ENCODE data around the gene FAM81A. TPM values are rescaled to one million over a fixed set of nuclear protein-coding genes. Genes with fewer than 3 reads are reported as not detected.

The FAM81A gene
- total and polyA plus RNA-seq, 12 donors: 1.3 to 10.1 (median 3.6) TPM

DNA sequence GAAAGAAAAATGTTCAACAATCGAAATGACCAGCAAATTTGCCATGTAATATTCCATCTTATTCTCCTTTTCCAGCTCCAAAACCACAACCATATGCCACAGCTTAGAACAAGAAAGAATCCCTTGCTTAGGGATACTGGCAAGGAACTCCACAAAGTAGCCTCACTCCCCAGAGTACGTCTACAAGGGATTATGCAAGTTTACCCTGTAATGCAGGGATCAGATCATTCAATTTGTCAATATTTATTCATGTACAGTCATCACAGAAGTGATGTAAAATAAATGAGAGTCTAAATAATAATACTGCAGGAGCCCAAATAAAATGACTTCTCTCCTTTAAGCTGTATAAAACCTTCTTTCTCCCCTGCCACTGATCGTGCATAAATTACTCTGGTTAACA lies 41.8 kb upstream of the FAM81A start:
- no peak overlapping the region for H3K4me3 ChIP-seq
- TF ChIP-seq, protein P1, sequence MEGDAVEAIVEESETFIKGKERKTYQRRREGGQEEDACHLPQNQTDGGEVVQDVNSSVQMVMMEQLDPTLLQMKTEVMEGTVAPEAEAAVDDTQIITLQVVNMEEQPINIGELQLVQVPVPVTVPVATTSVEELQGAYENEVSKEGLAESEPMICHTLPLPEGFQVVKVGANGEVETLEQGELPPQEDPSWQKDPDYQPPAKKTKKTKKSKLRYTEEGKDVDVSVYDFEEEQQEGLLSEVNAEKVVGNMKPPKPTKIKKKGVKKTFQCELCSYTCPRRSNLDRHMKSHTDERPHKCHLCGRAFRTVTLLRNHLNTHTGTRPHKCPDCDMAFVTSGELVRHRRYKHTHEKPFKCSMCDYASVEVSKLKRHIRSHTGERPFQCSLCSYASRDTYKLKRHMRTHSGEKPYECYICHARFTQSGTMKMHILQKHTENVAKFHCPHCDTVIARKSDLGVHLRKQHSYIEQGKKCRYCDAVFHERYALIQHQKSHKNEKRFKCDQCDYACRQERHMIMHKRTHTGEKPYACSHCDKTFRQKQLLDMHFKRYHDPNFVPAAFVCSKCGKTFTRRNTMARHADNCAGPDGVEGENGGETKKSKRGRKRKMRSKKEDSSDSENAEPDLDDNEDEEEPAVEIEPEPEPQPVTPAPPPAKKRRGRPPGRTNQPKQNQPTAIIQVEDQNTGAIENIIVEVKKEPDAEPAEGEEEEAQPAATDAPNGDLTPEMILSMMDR (IDR thresholded peaks at IDR 0.05): no peak
- 71 to 79% methylated on average over 3 of the region's 3 CpGs for WGBS, 2 donors
- H3K4me1 ChIP-seq: peaks cover 0 to 35% (median 5%) of the 10 kb centered on the region in 9 donors
- DNase-seq: no peak
- no peaks in the 10 kb centered on the region for H3K27me3 ChIP-seq
- no peaks in the 10 kb centered on the region for H3K9me3 ChIP-seq
- ATAC-seq: no peak
- no peaks in the 10 kb centered on the region for H3K36me3 ChIP-seq
- no peak overlapping the region for H3K27ac ChIP-seq
- intact Hi-C loops (cut with DNase I): loop anchor here in 1 of 10 donors (10.0 kb wide), 1 partner anchor 79 kb away; no protein-coding TSS in a partner anchor

DNA sequence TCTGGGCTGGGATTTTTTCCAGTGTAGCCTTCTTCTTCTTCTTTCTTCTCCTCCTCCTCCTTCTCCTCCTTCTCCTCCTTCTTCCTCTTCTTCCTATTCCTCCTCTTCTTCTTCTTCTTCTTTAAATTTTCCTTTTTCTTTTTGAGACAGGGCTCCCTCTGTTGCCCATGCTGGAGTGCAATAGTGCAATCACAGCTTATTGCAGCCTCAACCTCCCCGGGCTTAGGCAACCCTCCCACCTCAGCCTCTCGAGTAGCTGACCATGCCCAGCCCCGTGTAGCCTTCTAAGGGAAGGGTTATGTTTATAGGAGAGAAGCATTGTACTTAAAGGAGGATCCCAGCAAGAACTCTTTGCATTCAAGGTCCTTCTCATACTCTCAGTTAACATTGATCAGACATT lies 41.3 kb upstream of the FAM81A start:
- Histone ChIP-seq H3K9me3 (no peaks in the 10 kb centered on the region), H3K36me3 (no peaks in the 10 kb centered on the region), H3K4me3 (no peak overlapping the region), H3K27ac (no peak overlapping the region), H3K4me1 (peaks cover 0 to 37% (median 5%) of the 10 kb centered on the region in 9 donors), H3K27me3 (no peaks in the 10 kb centered on the region)
- no peak for DNase-seq
- no peak for ATAC-seq
- intact Hi-C loops (cut with DNase I): loop anchor here in 1 of 10 donors (10.0 kb wide), 1 partner anchor 78 kb away; no protein-coding TSS in a partner anchor
- WGBS, 2 donors: 57 to 58% methylated on average over 3 of the region's 3 CpGs
- TF ChIP-seq, protein P1 (IDR thresholded peaks at IDR 0.05): no peak

DNA sequence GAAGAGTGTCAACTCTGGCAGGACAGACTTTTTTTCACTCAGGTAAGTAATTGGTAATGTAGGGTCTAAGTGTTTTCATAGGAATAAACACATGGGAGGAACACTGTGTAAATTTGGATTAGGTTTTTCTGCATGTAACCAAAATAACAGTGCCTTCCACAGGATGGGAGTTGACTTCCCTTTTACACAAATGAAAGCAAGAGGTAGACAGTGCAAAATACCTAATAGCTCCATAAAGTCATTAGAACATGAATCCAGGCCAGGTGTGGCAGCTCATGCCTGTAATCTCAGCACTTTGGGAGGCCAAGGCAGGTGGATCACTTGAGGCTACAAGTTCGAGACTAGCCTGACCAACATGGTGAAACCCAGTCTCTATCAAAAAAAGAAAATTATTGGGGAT lies 39.8 kb upstream of the FAM81A start:
- no peak for DNase-seq
- intact Hi-C loops (cut with DNase I): loop anchor here in 1 of 10 donors (10.0 kb wide), 1 partner anchor 77 kb away; no protein-coding TSS in a partner anchor
- Histone ChIP-seq H3K27me3 (no peaks in the 10 kb centered on the region), H3K4me3 (no peak overlapping the region), H3K4me1 (peaks cover 0 to 40% (median 5%) of the 10 kb centered on the region in 9 donors), H3K27ac (peak overlapping the region in 3 of 10 donors; percentile 6 to 25 (median 8)), H3K9me3 (no peaks in the 10 kb centered on the region), H3K36me3 (no peaks in the 10 kb centered on the region)
- WGBS, 2 donors: 60 to 77% methylated on average over 1 of the region's 1 CpG
- peak in 3 of 8 donors; percentile 53 to 58 (median 54) for ATAC-seq
- TF ChIP-seq, protein P1 (IDR thresholded peaks at IDR 0.05): no peak

DNA sequence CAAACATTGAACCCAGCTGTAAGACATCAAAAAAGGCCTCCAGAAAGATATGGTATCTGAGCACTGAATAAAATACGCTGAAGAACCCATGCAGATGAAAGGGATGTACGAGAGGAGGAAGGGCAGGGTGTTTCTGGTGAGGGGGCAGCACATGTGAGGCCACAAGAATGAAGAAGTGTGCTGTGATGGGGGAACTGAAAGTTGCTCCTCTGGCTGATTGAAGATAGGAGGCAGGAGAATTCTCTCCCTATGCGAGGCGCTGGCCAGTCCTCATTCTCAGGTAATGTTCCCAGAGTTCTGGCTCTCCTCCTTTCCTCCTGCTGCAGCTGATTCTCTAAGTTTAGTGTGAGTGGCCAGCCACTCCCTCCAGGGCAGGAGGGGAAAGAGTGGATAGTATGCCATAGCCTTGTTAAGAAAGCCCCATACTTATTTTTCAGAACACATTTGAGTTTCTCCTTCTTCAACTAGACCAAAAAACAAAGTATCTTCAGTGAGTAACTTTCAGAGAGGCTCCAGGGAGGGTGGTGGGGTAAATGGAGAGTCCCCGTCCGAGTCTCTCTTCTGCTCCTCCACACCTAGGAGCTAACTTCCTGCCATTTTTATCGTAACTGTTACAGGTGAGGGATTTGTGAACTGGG lies 38.4 kb upstream of the FAM81A start:
- intact Hi-C loops (cut with DNase I): loop anchor here in 1 of 10 donors (10.0 kb wide), 1 partner anchor 75 kb away; no protein-coding TSS in a partner anchor
- WGBS, 2 donors: 72 to 78% methylated on average over 7 of the region's 7 CpGs
- Histone ChIP-seq H3K27me3 (no peaks in the 10 kb centered on the region), H3K27ac (no peak overlapping the region), H3K36me3 (no peaks in the 10 kb centered on the region), H3K4me1 (peaks cover 0 to 40% (median 5%) of the 10 kb centered on the region in 9 donors), H3K9me3 (no peaks in the 10 kb centered on the region), H3K4me3 (no peak overlapping the region)
- DNase-seq: no peak
- ATAC-seq: peak in 3 of 8 donors; percentile 49 to 71 (median 59)
- TF ChIP-seq, protein P1 (IDR thresholded peaks at IDR 0.05): no peak
